Gastroesophageal sphincter (tissue), 3 donors: ENCODE data around the gene PLCG1.
A peak's percentile ranks its signal among the peaks of the same experiment; 100 is the strongest.
"Not testable (repeated sequence)": the region's sequence is repeated elsewhere in the genome, so short reads cannot be mapped to it uniquely, and the experiment has no call there.

Source experiments
- CTCF ChIP-seq, 4 experiments: fragments of 200-600 bp in 2 of 4; fragments of 450-650 bp in 2 of 4; sonication (generic) in 1 of 4; IDR thresholded peaks; one replicate each; pipeline ENCODE4 v1.5.1; 2017 to 2019; ENCODE audit warnings: antibody characterized with exemption in 4 of 4, mild to moderate bottlenecking in 2 of 4, moderate library complexity in 2 of 4
- POLR2A ChIP-seq, 2 donors: fragments of 450-650 bp; IDR thresholded peaks; one replicate each; pipeline ENCODE4 v1.6.1; 2017; ENCODE audit warnings: antibody characterized with exemption in 2 of 2, mild to moderate bottlenecking in 2 of 2, moderate library complexity in 1 of 2
- POLR2AphosphoS5 ChIP-seq: sonication (generic); formaldehyde crosslinking; IDR thresholded peaks from one replicate; pipeline ENCODE4 v1.6.1; 2017; ENCODE audit warnings: antibody characterized with exemption

DNA sequence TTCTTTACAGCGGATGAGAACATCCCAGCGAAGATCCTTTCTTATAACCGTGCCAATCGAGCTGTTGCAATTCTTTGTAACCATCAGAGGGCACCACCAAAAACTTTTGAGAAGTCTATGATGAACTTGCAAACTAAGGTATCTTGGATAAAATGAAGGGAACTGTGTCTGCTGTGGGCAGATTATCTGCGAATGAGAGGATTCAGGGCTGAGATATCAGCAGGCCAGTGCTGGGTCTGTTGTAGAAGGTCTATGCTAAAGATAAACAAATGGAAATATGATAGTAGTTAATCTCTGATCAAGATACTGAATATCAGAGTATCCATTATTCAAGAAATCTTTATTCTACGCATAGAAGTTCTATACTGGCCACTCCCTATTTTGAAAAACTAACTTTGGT is 19.2 kb upstream of the PLCG1 start:
- TF ChIP-seq POLR2AphosphoS5; POLR2A (IDR thresholded peaks at IDR 0.05): not testable (repeated sequence)
- peak in 2 of 4 experiments; percentile 6 to 14 for TF ChIP-seq CTCF (IDR thresholded peaks at IDR 0.05)
